BLaER1 treated with 17β-estradiol and CSF1 and Interleukin-3, amounts not matched to agents 10 nM and 100 nM (cell line): ENCODE results near the gene CLTC.

Experiments
- H3K27ac ChIP-seq, 11 experiments: shearing (Covaris generic); formaldehyde crosslinking; 2 replicates each; pipeline ENCODE4 v1.8.1; 2022
- H3K27me3 ChIP-seq, 11 experiments: shearing (Covaris generic); formaldehyde crosslinking; 2 replicates each; pipeline ENCODE4 v1.8.1; 2022
- H3K36me3 ChIP-seq, 11 experiments: shearing (Covaris generic); formaldehyde crosslinking; 2 replicates each; pipeline ENCODE4 v1.8.1; 2022
- H3K4me1 ChIP-seq, 10 experiments: shearing (Covaris generic); formaldehyde crosslinking; 2 replicates each; pipeline ENCODE4 v1.8.1; 2022
- H3K4me2 ChIP-seq, 11 experiments: shearing (Covaris generic); formaldehyde crosslinking; 2 replicates each; pipeline ENCODE4 v1.8.1; 2022
- H3K4me3 ChIP-seq, 10 experiments: shearing (Covaris generic); formaldehyde crosslinking; 2 replicates each; pipeline ENCODE4 v1.8.1; 2022
- H3K9ac ChIP-seq, 11 experiments: shearing (Covaris generic); formaldehyde crosslinking; 2 replicates each; pipeline ENCODE4 v1.8.1; 2022
- H3K9me3 ChIP-seq, 11 experiments: shearing (Covaris generic); formaldehyde crosslinking; replicated peaks in 1 of 11; 2 replicates each; pipeline ENCODE4 v1.8.1; 2022
- H4K20me1 ChIP-seq, 11 experiments: shearing (Covaris generic); formaldehyde crosslinking; 2 replicates each; pipeline ENCODE4 v1.8.1; 2022
- Cebpa-rat ChIP-seq, 11 experiments: shearing (Covaris generic); IDR thresholded peaks; 2 replicates each; pipeline ENCODE4 v1.8.1; 2022

The CLTC gene

DNA sequence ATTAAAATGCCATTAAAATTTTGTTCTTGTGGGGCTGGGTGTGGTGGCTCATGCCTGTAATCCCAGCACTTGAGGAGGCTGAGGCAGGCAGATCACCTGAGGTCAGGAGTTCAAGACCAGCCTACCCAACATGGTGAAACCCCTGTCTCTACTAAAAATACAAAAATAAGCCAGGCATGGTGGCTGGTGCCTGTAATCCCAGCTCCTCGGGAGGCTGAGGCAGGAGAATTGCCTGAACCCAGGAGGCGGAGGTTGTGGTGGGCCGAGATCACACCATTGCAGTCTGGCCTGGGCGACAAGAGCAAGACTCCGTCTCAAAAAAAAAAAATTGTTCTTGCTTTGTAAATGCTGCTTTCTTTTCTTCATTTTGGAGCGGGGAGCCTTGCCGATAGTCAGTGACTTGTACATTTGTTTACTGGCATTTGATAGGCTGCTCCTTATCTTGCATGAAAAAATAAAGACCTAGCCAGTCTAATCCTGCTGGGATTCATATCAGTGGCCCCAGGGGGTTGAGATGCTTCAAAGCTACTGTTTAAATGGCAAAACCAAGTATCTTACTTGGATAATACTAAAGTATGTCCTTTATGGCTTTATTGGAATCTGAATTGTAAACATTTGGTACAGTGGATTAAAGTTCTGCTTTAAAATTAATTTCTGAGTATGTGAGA is 3.3 kb upstream of the CLTC start:
- H3K9me3 ChIP-seq = no peaks in the 10 kb centered on the region
- no peak overlapping the region for H3K4me3 ChIP-seq
- TF ChIP-seq Cebpa-rat (IDR thresholded peaks at IDR 0.05) = no peak
- H3K36me3 ChIP-seq = peaks cover 0 to 31% (median 15%) of the 10 kb centered on the region in 11 experiments; a peak in 11 of 22 replicates
- peak overlapping the region; percentile 12 to 96 (median 32); a peak in 15 of 22 replicates for H3K4me2 ChIP-seq
- peaks cover 18 to 41% (median 27%) of the 10 kb centered on the region in 10 experiments for H3K4me1 ChIP-seq
- no peaks in the 10 kb centered on the region for H3K27me3 ChIP-seq
- peak overlapping the region in 4 of 11 experiments; percentile 1 to 26 (median 14); a peak in 1 of 22 replicates for H3K27ac ChIP-seq
- no peak overlapping the region for H3K9ac ChIP-seq
- peaks cover 7 to 9% (median 8%) of the 10 kb centered on the region in 11 experiments; a peak in 20 of 22 replicates for H4K20me1 ChIP-seq

DNA sequence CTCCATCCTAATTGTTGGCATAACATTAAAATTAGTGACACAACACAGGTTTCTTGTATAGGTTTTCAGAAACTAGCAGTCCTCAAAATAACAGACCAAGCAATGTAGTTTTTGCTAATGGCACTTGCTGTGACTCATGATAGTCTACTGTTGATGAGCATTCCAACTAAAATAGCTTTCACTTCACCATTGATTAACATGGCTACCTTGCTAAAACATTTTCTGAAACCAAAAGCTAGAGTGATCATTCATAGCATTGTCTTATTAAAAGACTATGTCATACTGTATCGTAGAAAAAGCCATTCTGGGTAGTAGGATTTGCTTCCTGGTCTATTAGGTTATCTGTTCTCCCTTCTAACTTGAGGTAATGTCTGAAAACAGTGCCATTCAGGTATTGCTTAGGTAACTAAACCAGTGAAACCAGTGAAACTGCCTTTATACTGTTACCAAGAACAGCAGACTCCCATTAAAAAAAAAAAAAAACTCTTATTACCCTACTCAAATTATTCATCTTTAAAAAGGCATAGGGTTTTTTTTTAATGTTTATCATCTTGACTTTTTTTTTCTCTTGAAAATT is 2.5 kb upstream of the CLTC start:
- peaks cover 0 to 22% (median 7%) of the 10 kb centered on the region in 11 experiments; a peak in 5 of 22 replicates for H3K36me3 ChIP-seq
- peak overlapping the region in 8 of 11 experiments; percentile 43 to 98 (median 96); a peak in 12 of 22 replicates for H3K9ac ChIP-seq
- H3K4me2 ChIP-seq = peak overlapping the region; percentile 42 to 96 (median 88); a peak in 21 of 22 replicates
- H4K20me1 ChIP-seq = peaks cover 15 to 18% (median 16%) of the 10 kb centered on the region in 11 experiments
- H3K4me3 ChIP-seq = peak overlapping the region in 4 of 10 experiments; percentile 87 to 98 (median 93); a peak in 6 of 20 replicates
- TF ChIP-seq Cebpa-rat (IDR thresholded peaks at IDR 0.05) = no peak
- H3K27ac ChIP-seq = peak overlapping the region; percentile 95 to 99 (median 98); a peak in 20 of 22 replicates
- H3K4me1 ChIP-seq = peaks cover 20 to 50% (median 35%) of the 10 kb centered on the region in 10 experiments
- H3K9me3 ChIP-seq = no peaks in the 10 kb centered on the region
- no peaks in the 10 kb centered on the region for H3K27me3 ChIP-seq

DNA sequence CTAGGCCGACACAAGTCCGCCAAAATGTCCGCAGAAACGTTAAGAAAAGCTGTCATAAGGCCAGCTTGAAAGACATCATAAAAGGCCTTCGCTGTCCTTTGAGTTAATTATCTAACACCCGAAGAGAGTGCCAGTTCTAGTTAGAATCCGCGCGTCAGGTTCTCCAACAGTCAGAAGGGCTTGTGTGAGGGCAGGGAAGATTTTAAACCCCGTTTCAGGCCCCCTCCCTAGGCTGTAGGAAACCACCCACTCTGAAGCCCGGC is 729 bp upstream of the CLTC start:
- Histone ChIP-seq H3K27ac (peak overlapping the region; percentile 95 to 99 (median 98)), H3K4me2 (peak overlapping the region; percentile 73 to 96 (median 88)), H3K27me3 (no peaks in the 10 kb centered on the region), H4K20me1 (peaks cover 28 to 34% (median 34%) of the 10 kb centered on the region in 11 experiments), H3K9ac (peak overlapping the region; percentile 91 to 99 (median 96)), H3K9me3 (no peaks in the 10 kb centered on the region), H3K4me3 (peak overlapping the region; percentile 84 to 98 (median 92)), H3K36me3 (peaks cover 0 to 16% (median 4%) of the 10 kb centered on the region in 11 experiments; a peak in 7 of 22 replicates), H3K4me1 (peaks cover 33 to 67% (median 53%) of the 10 kb centered on the region in 10 experiments)
- no peak for TF ChIP-seq Cebpa-rat (IDR thresholded peaks at IDR 0.05)

DNA sequence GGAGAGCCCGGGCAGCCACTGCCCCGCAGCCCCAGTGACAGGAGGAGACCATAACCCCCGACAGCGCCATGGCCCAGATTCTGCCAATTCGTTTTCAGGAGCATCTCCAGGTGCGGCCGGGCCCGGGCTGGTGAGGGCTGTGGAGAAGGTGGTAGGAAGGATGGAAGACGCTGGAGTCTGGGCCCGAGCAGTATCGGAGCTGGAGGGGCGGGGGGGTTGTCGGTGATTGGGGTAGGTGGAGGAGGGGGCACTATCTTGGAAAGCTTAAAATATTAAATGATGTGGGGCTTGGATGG is 317 bp downstream of the CLTC start:
- H3K9ac ChIP-seq = peak overlapping the region; percentile 91 to 99 (median 96)
- H3K27ac ChIP-seq = peak overlapping the region; percentile 95 to 99 (median 98)
- H3K27me3 ChIP-seq = no peaks in the 10 kb centered on the region
- no peak for TF ChIP-seq Cebpa-rat (IDR thresholded peaks at IDR 0.05)
- peaks cover 37 to 45% (median 43%) of the 10 kb centered on the region in 11 experiments for H4K20me1 ChIP-seq
- H3K4me3 ChIP-seq = peak overlapping the region; percentile 84 to 98 (median 92)
- H3K9me3 ChIP-seq = no peaks in the 10 kb centered on the region
- H3K4me1 ChIP-seq = peaks cover 42 to 64% (median 56%) of the 10 kb centered on the region in 10 experiments
- peak overlapping the region in 9 of 11 experiments; percentile 7 to 99 (median 89); a peak in 18 of 22 replicates for H3K4me2 ChIP-seq
- H3K36me3 ChIP-seq = peaks cover 3 to 21% (median 14%) of the 10 kb centered on the region in 11 experiments; a peak in 13 of 22 replicates

DNA sequence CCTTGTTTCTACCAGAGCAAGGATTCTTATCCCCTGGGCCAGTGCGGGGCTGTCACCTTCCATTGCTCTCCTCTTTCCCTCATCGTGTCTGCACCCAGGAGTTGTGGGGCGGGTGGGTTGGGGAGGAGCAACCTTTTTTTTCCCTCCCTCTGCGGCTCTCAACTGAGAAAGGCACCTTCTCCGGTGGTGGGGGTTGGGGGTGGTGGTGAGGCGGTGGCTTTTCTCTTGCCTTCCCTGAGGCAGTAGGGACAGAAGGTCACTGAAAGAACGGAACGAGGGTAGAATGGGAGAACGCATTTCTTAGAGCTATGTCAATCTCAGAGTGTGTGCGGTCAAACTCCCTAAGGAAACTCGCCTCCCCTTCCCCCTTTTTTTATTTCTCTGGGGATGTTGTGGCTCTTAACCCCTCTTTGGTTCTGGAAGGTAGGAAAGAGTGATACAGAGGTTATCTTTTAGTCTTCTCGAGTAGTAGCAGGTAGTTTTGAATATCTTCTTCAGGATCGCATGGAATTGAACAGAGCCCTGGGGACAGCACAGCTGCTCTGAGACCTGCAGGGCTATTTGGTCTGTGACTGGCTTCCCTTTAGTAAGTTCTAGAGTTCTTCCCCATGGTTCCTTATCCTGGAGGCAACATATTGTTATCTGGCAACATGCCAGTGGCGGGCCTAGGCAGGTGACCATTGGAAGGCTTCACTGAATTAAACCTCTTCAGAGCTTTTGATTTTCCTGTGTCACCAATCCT is 994 bp downstream of the CLTC start:
- H3K36me3 ChIP-seq = peaks cover 9 to 23% (median 20%) of the 10 kb centered on the region in 11 experiments; a peak in 16 of 22 replicates
- H3K4me2 ChIP-seq = peak overlapping the region; percentile 83 to 100 (median 94)
- no peak for TF ChIP-seq Cebpa-rat (IDR thresholded peaks at IDR 0.05)
- H3K9ac ChIP-seq = peak overlapping the region; percentile 91 to 99 (median 96)
- peak overlapping the region; percentile 84 to 98 (median 92) for H3K4me3 ChIP-seq
- no peaks in the 10 kb centered on the region for H3K9me3 ChIP-seq
- H4K20me1 ChIP-seq = peaks cover 43 to 51% (median 50%) of the 10 kb centered on the region in 11 experiments
- H3K27ac ChIP-seq = peak overlapping the region; percentile 95 to 99 (median 98)
- peaks cover 42 to 62% (median 55%) of the 10 kb centered on the region in 10 experiments for H3K4me1 ChIP-seq
- H3K27me3 ChIP-seq = no peaks in the 10 kb centered on the region

DNA sequence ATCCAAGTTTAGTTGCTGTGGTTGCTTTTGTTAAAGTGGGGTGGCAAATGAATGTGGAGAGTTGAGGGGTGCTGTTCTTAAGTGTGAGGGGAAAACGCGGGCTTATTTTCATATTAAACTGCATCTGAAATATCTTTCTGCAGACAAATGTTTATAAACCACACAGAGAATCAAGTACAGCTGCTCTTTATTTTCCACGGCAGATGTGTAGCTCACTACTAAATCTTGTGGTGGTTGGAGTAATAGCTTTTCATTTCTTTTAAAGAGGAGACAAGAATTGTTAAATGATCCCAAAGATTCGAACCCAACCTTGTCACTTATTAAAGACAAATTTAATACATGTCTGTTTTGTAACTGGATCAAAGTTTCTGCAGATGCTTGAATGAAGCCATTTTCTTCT is 2.1 kb downstream of the CLTC start:
- no peak for TF ChIP-seq Cebpa-rat (IDR thresholded peaks at IDR 0.05)
- H3K27ac ChIP-seq = peak overlapping the region in 10 of 11 experiments; percentile 36 to 99 (median 96); a peak in 13 of 22 replicates
- peak overlapping the region; percentile 38 to 99 (median 96) for H3K9ac ChIP-seq
- peak overlapping the region; percentile 83 to 100 (median 94) for H3K4me2 ChIP-seq
- H3K27me3 ChIP-seq = no peaks in the 10 kb centered on the region
- H3K36me3 ChIP-seq = peaks cover 12 to 34% (median 22%) of the 10 kb centered on the region in 11 experiments; a peak in 16 of 22 replicates
- peaks cover 46 to 64% (median 55%) of the 10 kb centered on the region in 10 experiments for H3K4me1 ChIP-seq
- H3K9me3 ChIP-seq = no peaks in the 10 kb centered on the region
- H4K20me1 ChIP-seq = peaks cover 53 to 62% (median 61%) of the 10 kb centered on the region in 11 experiments
- H3K4me3 ChIP-seq = peak overlapping the region; percentile 84 to 98 (median 92); a peak in 19 of 20 replicates

DNA sequence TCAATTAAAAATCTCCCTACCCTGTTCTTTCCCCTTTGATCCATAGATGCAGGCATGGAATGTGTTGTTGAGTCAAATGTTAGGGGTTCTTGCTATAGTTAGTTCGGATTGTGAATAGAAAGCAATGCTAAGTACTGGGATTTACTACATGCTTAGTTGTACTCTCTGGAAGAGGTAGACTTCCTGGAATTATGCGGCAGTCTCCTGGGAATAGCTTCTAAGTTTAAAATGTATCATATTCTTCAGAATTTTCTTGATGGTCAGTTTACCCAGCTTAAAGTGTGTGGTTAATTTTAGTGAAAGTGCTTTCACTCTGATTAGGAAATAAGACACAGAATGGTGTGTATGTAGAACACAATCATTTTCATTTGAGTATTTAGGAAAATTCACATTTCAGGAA is 3.5 kb downstream of the CLTC start:
- Histone ChIP-seq H3K9ac (peak overlapping the region in 4 of 11 experiments; percentile 24 to 99 (median 96); a peak in 7 of 22 replicates), H3K4me3 (peak overlapping the region; percentile 8 to 98 (median 90); a peak in 13 of 20 replicates), H4K20me1 (peaks cover 64 to 76% (median 75%) of the 10 kb centered on the region in 11 experiments), H3K27ac (peak overlapping the region in 6 of 11 experiments; percentile 1 to 99 (median 98); a peak in 6 of 22 replicates), H3K36me3 (peaks cover 13 to 41% (median 22%) of the 10 kb centered on the region in 11 experiments; a peak in 16 of 22 replicates), H3K27me3 (no peaks in the 10 kb centered on the region), H3K9me3 (no peaks in the 10 kb centered on the region), H3K4me1 (peaks cover 47 to 64% (median 55%) of the 10 kb centered on the region in 10 experiments), H3K4me2 (peak overlapping the region; percentile 83 to 100 (median 94))
- TF ChIP-seq Cebpa-rat (IDR thresholded peaks at IDR 0.05) = no peak

DNA sequence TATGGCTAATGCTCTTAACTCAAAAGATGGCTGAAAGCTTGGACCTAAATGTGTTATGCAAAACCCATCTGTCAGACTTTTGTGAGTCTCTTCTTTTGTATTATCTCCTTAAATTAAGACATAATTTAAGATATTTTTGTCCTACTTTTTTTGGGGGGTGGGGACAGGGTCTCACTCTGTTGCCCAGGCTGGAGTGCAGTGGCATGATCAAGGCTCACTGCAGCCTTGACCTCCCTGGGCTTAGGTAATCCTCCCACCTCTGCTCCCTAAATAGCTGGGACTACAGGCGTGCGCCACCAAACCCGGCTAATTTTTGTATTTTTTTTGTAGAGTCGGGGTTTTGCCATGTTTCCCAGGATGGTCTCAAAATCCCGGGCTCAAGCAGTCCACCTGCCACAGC is 7.1 kb downstream of the CLTC start:
- Histone ChIP-seq H3K27ac (peak overlapping the region in 5 of 11 experiments; percentile 38 to 84 (median 59); a peak in 9 of 22 replicates), H3K4me3 (peak overlapping the region in 3 of 10 experiments; percentile 8 to 36 (median 36); a peak in 5 of 20 replicates), H3K27me3 (no peaks in the 10 kb centered on the region), H3K9me3 (peaks cover 0 to 30% (median 17%) of the 10 kb centered on the region in 11 experiments; a peak in 15 of 22 replicates), H3K4me1 (peaks cover 45 to 96% (median 62%) of the 10 kb centered on the region in 10 experiments), H3K4me2 (peak overlapping the region; percentile 3 to 100 (median 48); a peak in 19 of 22 replicates), H3K36me3 (peaks cover 44 to 77% (median 56%) of the 10 kb centered on the region in 11 experiments), H3K9ac (peak overlapping the region in 4 of 11 experiments; percentile 41 to 70 (median 54); a peak in 6 of 22 replicates), H4K20me1 (peaks cover 79 to 100% (median 99%) of the 10 kb centered on the region in 11 experiments)
- TF ChIP-seq Cebpa-rat (IDR thresholded peaks at IDR 0.05) = no peak
